Activated CD4-positive, alpha-beta T cell treated with anti-CD3 and anti-CD28 coated beads, Interleukin-2, amount 10 ng/mL, durations not matched to agents 7 days and 5 days (primary cell): ENCODE data around the gene HTRA2. TPM values are rescaled to one million over a fixed set of nuclear protein-coding genes. Genes with fewer than 3 reads are reported as not detected.

Source experiments
- CTCF ChIA-PET: fragments of 350-600 bp; sonication (Branson Sonifier 250); formaldehyde crosslinking; loops from one replicate; lab custom pipeline; 2021; ENCODE audit warnings: antibody characterized with exemption; lab: Charles Lee
- POLR2A ChIA-PET: fragments of 350-600 bp; sonication (Branson Sonifier 250); formaldehyde crosslinking; loops from one replicate; lab custom pipeline; 2021; ENCODE audit warnings: antibody characterized with exemption; lab: Charles Lee
- DNase-seq: peaks from one replicate; pipeline ENCODE4 v3.0.0-alpha.2; 2020
- H3K27ac Mint-ChIP-seq: one replicate; pipeline ENCODE4 v1.8.0; 2021; ENCODE audit warnings: mild to moderate bottlenecking, moderate library complexity, mixed read lengths
- H3K27me3 Mint-ChIP-seq: one replicate; pipeline ENCODE4 v1.8.0; 2021; ENCODE audit warnings: mixed read lengths
- H3K36me3 Mint-ChIP-seq: one replicate; pipeline ENCODE4 v1.8.0; 2021; ENCODE audit warnings: low read depth, mixed read lengths
- H3K4me1 Mint-ChIP-seq: one replicate; pipeline ENCODE4 v1.8.0; 2021; ENCODE audit warnings: mixed read lengths
- H3K4me3 Mint-ChIP-seq: one replicate; pipeline ENCODE4 v1.8.0; 2021; ENCODE audit warnings: mild to moderate bottlenecking, moderate library complexity, mixed read lengths
- H3K9me3 Mint-ChIP-seq: one replicate; pipeline ENCODE4 v1.8.0; 2021; ENCODE audit warnings: mixed read lengths
- total RNA-seq, 2 experiments: library from RNA; stranded (reverse); gene quantifications; one replicate each; pipeline ENCODE4 v1.2.3, GENCODE V29; 2021

Gene HTRA2
- total RNA-seq, 2 experiments from 2014 or later, result 41.6 to 45.8 TPM

DNA sequence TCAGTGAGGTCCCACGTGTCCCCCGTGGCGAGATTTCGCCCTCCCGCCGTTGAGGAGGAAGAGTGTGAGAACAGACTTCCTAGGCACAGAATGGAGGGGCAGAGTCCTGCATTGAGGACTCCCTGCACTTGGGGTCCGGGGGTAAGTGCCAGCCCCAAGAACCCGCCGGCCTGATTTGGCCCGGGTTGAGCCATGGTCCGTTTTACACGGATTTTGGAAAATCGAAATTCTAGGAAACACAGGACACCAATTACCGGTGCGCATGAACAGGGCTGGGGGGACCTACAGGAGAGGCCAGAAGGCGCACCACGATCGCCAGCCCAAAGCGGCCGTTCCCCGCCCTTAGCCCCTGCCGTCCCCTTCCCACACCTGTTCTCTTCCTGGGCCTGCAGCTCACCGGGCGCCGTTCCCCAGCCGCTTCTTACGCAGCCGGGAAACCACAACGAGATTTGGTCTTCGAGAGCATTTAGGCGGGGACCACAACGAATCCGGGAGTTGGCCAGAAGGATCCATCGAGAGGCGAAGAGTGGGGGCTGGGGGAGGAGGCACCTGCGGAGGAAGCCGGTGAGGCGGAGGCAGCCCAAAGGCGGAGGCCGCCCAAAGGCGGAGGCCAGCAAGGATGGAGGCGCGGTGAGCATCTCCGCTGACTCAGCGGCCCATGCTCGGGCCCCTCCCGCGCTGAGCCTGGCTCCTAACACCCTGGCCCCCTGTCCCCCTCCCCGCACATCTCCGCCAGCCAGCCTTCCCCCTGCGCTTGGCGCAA is 15.9 kb upstream of the HTRA2 start:
- H3K27me3 Mint-ChIP-seq, result peaks cover 70% of the 10 kb centered on the region
- peak overlapping the region; percentile 41 for H3K4me3 Mint-ChIP-seq
- peak; percentile 29 for DNase-seq
- H3K27ac Mint-ChIP-seq, result no peak overlapping the region
- CTCF ChIA-PET, result interaction anchor here (1.0 to 2.7 kb wide), 7 partner anchors 9 to 73 kb away, joined by 3 to 9 read pairs (median 4); no protein-coding TSS in a partner anchor
- POLR2A ChIA-PET, result no interaction called here
- H3K4me1 Mint-ChIP-seq, result peaks cover 37% of the 10 kb centered on the region
- H3K9me3 Mint-ChIP-seq, result no peaks in the 10 kb centered on the region
- H3K36me3 Mint-ChIP-seq, result peaks cover 10% of the 10 kb centered on the region

DNA sequence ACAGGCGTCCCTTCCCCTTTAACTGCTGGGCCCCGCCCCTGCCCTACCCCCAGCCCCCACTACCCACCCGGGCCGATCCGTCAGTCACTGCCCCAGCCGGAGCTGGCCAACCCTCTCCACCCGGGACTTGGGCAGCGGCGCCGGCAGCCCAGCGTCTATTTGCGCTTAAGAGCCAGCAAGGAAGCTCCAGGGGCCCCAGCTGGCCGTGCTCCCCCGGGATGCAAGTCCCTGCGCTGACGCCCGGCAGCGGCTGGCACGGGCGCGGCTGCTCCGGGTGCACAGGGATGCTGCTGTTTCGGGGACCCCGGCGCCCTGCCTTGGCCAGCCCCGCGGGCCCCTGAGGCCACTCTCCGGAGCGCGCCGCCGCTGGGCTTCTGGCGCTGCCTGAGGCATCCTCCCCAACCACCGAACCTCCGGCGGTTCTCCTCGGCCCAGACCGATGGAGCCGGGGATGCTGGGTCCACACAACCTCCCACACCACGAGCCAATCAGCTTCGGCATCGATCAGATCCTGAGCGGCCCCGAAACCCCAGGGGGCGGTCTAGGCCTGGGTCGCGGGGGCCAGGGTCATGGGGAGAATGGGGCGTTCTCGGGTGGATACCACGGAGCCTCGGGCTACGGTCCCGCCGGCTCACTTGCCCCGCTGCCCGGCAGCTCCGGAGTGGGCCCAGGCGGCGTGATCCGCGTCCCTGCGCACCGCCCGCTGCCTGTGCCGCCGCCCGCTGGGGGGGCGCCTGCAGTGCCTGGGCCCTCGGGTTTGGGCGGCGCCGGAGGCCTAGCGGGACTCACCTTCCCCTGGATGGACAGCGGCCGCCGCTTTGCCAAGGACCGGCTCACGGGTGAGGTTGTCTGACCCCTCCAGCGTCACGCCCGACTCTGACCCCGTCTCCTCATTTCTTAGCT is 15.1 kb upstream of the HTRA2 start, which contains the start of gene TLX2:
TLX2 (plus strand) TSS at position 83 of the 903 bp plus-strand sequence; CDS start at position 440, 357 bp downstream.
- H3K36me3 Mint-ChIP-seq, result peaks cover 10% of the 10 kb centered on the region
- peaks cover 78% of the 10 kb centered on the region for H3K27me3 Mint-ChIP-seq
- CTCF ChIA-PET, result interaction anchor here (1.0 to 2.7 kb wide), 6 partner anchors 8 to 73 kb away, joined by 3 to 9 read pairs (median 4); no protein-coding TSS in a partner anchor
- DNase-seq, result no peak
- POLR2A ChIA-PET, result no interaction called here
- H3K4me3 Mint-ChIP-seq, result peak within 1 kb of the TSS; percentile 66
- peaks cover 36% of the 10 kb centered on the region for H3K4me1 Mint-ChIP-seq
- no peaks in the 10 kb centered on the region for H3K9me3 Mint-ChIP-seq
- H3K27ac Mint-ChIP-seq, result no peak within 1 kb of the TSS

DNA sequence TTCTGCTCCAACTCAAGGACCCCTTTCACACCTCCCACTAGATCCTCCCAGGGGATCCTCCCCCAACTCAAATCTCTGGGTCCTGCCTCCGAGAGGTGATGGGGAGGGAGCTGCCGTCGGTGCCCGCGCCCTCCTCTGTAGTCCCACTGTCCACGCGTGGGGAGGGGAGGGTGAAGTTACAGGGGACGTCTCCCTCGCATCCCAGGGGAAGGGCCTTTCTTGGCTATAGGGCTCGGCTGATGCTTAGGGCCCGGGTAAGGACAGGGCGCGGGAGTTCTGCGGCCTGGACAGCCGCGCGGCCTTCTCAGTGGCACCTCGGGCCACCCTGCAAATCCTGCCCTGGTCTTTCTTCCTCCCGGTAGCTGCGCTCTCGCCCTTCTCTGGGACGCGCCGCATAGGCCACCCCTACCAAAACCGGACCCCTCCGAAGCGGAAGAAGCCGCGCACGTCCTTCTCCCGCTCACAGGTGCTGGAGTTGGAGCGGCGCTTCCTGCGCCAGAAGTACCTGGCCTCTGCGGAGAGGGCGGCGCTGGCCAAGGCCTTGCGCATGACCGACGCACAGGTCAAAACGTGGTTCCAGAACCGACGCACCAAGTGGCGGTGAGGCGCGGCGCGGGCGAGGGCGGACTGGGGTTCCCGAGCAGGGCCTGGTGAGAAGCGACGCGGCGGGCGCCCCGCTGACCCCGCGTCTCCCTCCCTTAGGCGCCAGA is 14.3 kb upstream of the HTRA2 start:
- ChIA-PET CTCF (interaction anchor here (1.0 to 2.7 kb wide), 7 partner anchors 8 to 72 kb away, joined by 3 to 9 read pairs (median 4); partner anchors contain the start of genes AUP1 and HTRA2), POLR2A (no interaction called here)
- DNase-seq, result no peak
- Mint-ChIP-seq H3K27ac (no peak overlapping the region), H3K36me3 (peaks cover 10% of the 10 kb centered on the region), H3K9me3 (no peaks in the 10 kb centered on the region), H3K4me1 (peaks cover 36% of the 10 kb centered on the region), H3K4me3 (peak overlapping the region; percentile 66), H3K27me3 (peaks cover 81% of the 10 kb centered on the region)

DNA sequence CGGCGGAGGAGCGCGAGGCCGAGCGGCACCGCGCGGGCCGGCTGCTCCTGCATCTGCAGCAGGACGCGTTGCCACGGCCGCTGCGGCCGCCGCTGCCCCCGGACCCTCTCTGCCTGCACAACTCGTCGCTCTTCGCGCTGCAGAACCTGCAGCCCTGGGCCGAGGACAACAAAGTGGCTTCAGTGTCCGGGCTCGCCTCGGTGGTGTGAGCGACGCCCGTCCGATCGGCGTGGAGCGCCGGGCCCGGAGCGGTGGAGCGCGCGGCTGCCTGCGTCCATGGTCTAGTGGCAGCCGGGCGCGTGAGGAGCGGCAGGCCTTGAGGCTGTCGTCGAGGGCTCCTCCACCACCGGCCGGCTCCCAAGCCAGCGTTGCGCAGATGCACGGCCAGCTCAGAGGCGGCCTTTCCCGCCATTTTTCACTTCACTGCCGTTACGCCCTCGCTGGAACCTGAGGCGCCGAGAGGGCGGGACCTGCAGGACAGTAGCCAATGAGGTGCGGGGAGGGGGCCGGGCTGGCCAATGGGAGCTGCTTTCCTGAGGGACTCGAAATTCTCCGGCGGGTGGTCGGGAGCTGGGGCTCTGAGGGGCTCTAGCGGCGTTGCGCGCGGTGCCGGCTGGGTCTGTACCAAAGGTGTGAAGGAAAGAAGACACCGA is 13.6 kb upstream of the HTRA2 start:
- H3K27ac Mint-ChIP-seq, result peak overlapping the region; percentile 56
- H3K4me1 Mint-ChIP-seq, result peaks cover 32% of the 10 kb centered on the region
- CTCF ChIA-PET, result interaction anchor here (0.6 to 2.0 kb wide), 5 partner anchors 12 to 58 kb away, joined by 3 to 6 read pairs (median 4); partner anchors contain the start of genes AUP1 and HTRA2
- POLR2A ChIA-PET, result no interaction called here
- H3K27me3 Mint-ChIP-seq, result peaks cover 79% of the 10 kb centered on the region
- peak overlapping the region; percentile 55 for H3K4me3 Mint-ChIP-seq
- peak; percentile 73 for DNase-seq
- peaks cover 10% of the 10 kb centered on the region for H3K36me3 Mint-ChIP-seq
- no peaks in the 10 kb centered on the region for H3K9me3 Mint-ChIP-seq

DNA sequence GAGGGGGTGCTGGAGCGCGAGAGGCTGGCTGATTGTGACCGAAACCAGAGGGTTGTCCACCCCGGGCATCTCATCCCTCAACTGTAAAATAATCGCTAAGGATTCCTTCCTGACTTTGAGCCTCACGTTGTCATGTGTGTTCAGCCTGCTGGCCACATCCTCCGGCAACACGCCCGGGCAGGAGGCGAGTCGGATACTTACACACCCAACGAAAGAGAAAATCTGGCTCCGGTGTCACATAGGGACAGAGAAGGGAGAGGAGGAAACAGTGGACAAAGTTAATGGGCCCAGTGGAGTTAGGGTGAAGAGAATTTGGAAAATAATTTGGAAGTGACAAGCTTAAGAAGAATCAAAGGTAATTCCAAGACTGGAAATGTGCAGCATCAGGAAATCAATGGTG is 13.1 kb upstream of the HTRA2 start:
- DNase-seq, result no peak
- H3K4me3 Mint-ChIP-seq, result peak overlapping the region; percentile 55
- H3K27ac Mint-ChIP-seq, result no peak overlapping the region
- ChIA-PET POLR2A (no interaction called here), CTCF (interaction anchor here (1.2 to 2.0 kb wide), 5 partner anchors 10 to 22 kb away, joined by 3 to 6 read pairs (median 4); partner anchors contain the start of genes AUP1, DQX1 and HTRA2)
- H3K36me3 Mint-ChIP-seq, result peaks cover 10% of the 10 kb centered on the region
- no peaks in the 10 kb centered on the region for H3K9me3 Mint-ChIP-seq
- H3K4me1 Mint-ChIP-seq, result peaks cover 30% of the 10 kb centered on the region
- peaks cover 74% of the 10 kb centered on the region for H3K27me3 Mint-ChIP-seq

DNA sequence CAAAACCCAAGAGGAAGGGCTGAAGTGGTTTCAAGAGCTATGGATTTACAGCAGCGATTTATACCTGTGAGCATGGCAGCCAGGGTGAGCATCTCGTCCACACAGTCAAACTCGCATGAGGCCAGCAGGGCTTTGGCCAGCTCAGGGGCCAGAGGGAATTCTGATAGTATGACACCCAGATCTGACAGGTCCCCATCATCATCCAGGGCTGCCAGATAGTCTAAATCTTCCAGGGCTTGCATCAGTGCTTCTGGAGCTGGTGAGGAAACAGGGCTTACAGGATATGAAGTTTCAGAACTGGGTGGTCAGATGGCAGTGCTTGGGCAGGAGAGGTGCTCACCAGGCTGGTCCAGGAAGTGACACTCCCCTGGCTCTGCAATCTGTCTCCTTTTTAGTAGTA is 7.2 kb upstream of the HTRA2 start:
- H3K36me3 Mint-ChIP-seq, result peaks cover 18% of the 10 kb centered on the region
- H3K27me3 Mint-ChIP-seq, result peaks cover 36% of the 10 kb centered on the region
- no peak overlapping the region for H3K27ac Mint-ChIP-seq
- no peak for DNase-seq
- H3K9me3 Mint-ChIP-seq, result peaks cover 5% of the 10 kb centered on the region
- peaks cover 21% of the 10 kb centered on the region for H3K4me1 Mint-ChIP-seq
- ChIA-PET CTCF (interaction anchor here (0.6 to 1.7 kb wide), 8 partner anchors 9 to 39 kb away, joined by 3 to 7 read pairs (median 3); partner anchors contain the start of gene TLX2), POLR2A (no interaction called here)
- no peak overlapping the region for H3K4me3 Mint-ChIP-seq

DNA sequence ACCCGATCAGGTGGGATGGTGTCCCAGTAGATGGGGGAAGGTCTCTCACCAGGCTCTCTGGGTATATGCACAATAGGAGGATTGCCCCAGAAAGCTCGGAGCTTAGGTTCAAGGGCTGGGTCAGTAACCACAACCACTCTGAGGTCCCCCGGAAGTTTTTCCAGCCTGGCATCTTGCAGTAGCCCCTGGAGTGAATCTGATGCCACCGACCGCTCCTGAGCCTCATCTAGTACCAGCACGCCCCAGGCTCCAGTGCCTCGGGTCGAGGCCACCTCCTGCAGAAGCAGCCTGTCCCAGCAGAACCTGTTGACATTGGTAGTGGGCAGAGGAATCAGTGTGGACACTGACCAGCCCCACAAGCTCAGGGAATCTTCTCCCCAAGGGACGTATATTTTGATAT is 5.7 kb upstream of the HTRA2 start:
- Mint-ChIP-seq H3K4me3 (no peak overlapping the region), H3K9me3 (peaks cover 5% of the 10 kb centered on the region), H3K27ac (no peak overlapping the region), H3K4me1 (peaks cover 34% of the 10 kb centered on the region), H3K27me3 (peaks cover 23% of the 10 kb centered on the region), H3K36me3 (peaks cover 32% of the 10 kb centered on the region)
- DNase-seq, result no peak
- ChIA-PET CTCF (interaction anchor here (1.0 to 1.4 kb wide), 3 partner anchors 9 to 13 kb away, joined by 3 read pairs; partner anchors contain the start of gene TLX2), POLR2A (no interaction called here)

DNA sequence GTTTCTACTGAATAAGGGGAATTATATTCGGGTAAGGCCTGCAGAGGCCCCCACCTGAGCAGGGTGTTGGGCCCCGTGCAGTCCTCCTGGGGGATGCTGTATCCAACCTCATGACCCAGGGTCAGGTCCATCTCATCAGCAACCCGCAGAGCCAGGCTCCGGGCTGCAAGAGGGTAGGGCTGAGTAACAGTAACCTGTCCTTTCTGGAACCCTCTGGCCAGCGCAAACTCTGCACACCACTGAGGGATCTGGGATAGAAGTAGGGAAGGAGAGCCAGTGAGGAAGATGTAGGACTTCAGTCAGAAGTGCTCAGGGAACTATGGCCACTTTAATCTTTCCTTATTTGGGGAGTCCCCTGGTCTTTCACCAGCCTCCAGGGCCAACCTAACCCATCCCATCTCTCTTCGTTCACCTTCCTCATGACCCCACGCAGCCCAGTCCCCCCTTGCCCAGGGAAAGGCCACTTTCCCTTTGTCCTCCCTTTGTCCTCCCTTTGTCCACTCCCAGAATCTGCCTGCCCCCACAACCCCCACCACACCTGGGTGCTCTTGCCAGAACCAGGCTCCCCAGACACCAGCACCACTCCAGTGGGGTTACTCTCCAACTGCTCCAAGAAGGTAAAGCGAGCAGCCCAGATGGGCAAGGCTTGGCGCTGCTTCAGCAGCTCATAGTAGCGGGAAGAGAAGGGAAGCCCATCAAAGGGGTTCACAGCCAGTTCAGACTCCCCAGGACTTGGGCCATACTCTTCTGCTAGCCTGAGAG is 4.6 kb upstream of the HTRA2 start:
- Mint-ChIP-seq H3K36me3 (peaks cover 35% of the 10 kb centered on the region), H3K4me1 (peaks cover 35% of the 10 kb centered on the region), H3K27ac (no peak overlapping the region), H3K9me3 (peaks cover 5% of the 10 kb centered on the region), H3K27me3 (peaks cover 11% of the 10 kb centered on the region), H3K4me3 (no peak overlapping the region)
- no peak for DNase-seq
- CTCF ChIA-PET, result interaction anchor here (1.1 to 2.2 kb wide), 3 partner anchors 8 to 42 kb away, joined by 3 to 6 read pairs (median 3); partner anchors contain the start of genes CCDC142 and TTC31
- POLR2A ChIA-PET, result no interaction called here

DNA sequence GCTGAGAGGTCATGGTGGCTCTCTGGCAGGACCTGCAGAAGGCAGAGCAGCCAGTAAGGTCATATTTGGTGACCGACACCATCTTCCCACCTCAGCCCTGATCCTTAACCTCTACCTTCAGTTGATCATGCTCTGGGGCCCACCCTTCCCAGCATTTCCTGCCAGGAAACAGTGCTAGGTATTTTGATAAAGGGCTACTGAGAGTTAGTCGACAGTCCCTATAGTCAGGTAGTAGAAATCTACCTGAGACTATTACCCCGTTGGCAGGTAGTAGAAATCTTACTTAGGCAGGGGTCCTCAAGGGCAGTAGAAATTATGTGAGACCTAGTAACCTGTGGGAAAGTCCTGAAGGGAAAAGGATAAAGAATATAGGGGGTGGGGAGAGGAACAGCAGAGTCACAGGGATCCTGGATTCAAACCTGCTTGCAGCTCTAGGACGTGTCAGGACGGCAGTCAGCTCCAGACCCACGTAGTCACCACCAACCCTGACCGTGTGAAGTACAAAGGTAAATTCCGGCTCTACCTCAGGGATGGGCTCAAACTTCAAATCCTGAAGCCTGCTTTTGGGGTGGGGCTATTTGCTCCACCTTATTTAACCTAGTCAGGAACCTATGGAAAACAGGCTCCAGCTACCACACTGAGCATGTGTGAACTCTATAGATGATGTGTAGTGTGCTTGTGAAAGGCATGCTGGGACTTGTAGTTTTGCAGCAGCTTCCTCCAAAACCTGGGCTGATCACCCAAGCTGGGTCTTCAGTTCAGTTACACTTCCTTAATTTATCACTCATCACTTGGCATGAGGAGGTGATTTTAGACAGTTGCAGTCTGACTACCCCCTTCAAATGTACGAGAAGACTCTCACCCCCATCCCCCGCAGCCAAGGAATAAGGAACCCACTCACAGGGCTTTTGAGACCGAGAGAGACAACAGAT is 3.8 kb upstream of the HTRA2 start, which contains the start of gene DQX1:
DQX1 (minus strand) TSS at position 515 of the 932 bp plus-strand sequence; CDS start at position 13, 502 bp downstream.
- Mint-ChIP-seq H3K4me3 (no peak within 1 kb of the TSS), H3K4me1 (peaks cover 40% of the 10 kb centered on the region), H3K27me3 (peaks cover 7% of the 10 kb centered on the region), H3K27ac (no peak within 1 kb of the TSS), H3K9me3 (peaks cover 5% of the 10 kb centered on the region), H3K36me3 (peaks cover 38% of the 10 kb centered on the region)
- peak; percentile 40 for DNase-seq
- ChIA-PET CTCF (interaction anchor here (0.6 to 2.2 kb wide), 6 partner anchors 8 to 230 kb away, joined by 3 to 6 read pairs (median 4); partner anchors contain the start of genes CCDC142 and TTC31), POLR2A (no interaction called here)

DNA sequence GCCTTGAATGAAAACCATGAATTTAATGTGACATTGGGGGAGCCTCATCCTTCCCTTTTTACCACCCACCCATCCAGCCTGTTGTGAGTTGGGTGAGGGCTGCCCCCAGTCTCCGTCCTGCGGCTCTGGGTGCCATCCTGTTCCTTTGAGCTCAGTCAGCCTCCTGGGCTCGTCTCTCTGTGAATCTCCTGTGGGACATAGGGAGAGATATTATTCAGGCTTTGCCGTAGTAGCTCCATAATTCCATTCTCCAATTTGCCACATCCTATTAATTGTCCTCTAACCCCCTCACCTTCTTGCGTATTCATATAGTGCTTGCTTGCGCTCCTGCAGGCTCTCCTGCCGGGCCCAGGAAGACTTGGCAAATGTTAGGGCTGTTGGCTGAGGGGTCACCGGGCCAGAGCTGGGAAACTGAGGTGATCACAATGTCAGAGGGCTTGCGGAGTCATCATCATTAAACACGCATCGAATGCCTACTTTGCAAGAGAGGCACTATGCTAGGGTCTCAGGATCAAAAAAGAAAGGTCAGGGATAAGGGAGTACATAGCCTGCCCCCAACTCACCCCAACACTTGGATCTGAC is 3.0 kb upstream of the HTRA2 start:
- CTCF ChIA-PET, result interaction anchor here (0.6 to 2.2 kb wide), 7 partner anchors 9 to 230 kb away, joined by 3 to 6 read pairs (median 4); partner anchors contain the start of genes CCDC142 and TTC31
- peaks cover 47% of the 10 kb centered on the region for H3K4me1 Mint-ChIP-seq

More for the DNA sequence above, 3.0 kb upstream of the HTRA2 start:
- H3K9me3 Mint-ChIP-seq, result peaks cover 5% of the 10 kb centered on the region
- H3K27me3 Mint-ChIP-seq, result peaks cover 5% of the 10 kb centered on the region
- POLR2A ChIA-PET, result no interaction called here
- H3K4me3 Mint-ChIP-seq, result no peak overlapping the region
- DNase-seq, result no peak
- no peak overlapping the region for H3K27ac Mint-ChIP-seq
- H3K36me3 Mint-ChIP-seq, result peaks cover 39% of the 10 kb centered on the region
